H9 (cell line): ENCODE data around the gene PCMT1. TPM values are rescaled to one million over a fixed set of nuclear protein-coding genes. Genes with fewer than 3 reads are reported as not detected.

Experiments
- DNase-seq: peaks from one replicate; pipeline ENCODE4 v3.0.0-alpha.2; 2017
- H2AFZ ChIP-seq: one replicate; pipeline ENCODE4 v1.6.1; 2013; ENCODE audit warnings: mild to moderate bottlenecking, low read length, control low read depth, moderate library complexity
- H2AK5ac ChIP-seq: 2 replicates; pipeline ENCODE4 v1.6.1; 2013; ENCODE audit warnings: low read length, control low read depth, mixed read lengths; ENCODE audit not compliant: insufficient read length
- H2BK120ac ChIP-seq: one replicate; pipeline ENCODE4 v1.6.1; 2013; ENCODE audit warnings: low read depth, mild to moderate bottlenecking, low read length, control low read depth, inconsistent platforms; ENCODE audit not compliant: poor library complexity, severe bottlenecking
- H2BK12ac ChIP-seq: 2 replicates; pipeline ENCODE4 v1.6.1; 2013; ENCODE audit warnings: low read length, control low read depth, mixed read lengths, low read depth; ENCODE audit not compliant: insufficient read length
- H2BK15ac ChIP-seq: 2 replicates; pipeline ENCODE4 v1.6.1; 2013; ENCODE audit warnings: low read depth, low read length, control low read depth
- H2BK20ac ChIP-seq: one replicate; pipeline ENCODE4 v1.6.1; 2013; ENCODE audit warnings: low read depth, mild to moderate bottlenecking, low read length, control low read depth, inconsistent platforms; ENCODE audit not compliant: poor library complexity, severe bottlenecking
- H2BK5ac ChIP-seq: 2 replicates; pipeline ENCODE4 v1.6.1; 2013; ENCODE audit warnings: low read length, control low read depth, mixed read lengths; ENCODE audit not compliant: insufficient read length
- H3K14ac ChIP-seq: 2 replicates; pipeline ENCODE4 v1.6.1; 2013; ENCODE audit warnings: low read length, control low read depth; ENCODE audit not compliant: insufficient read depth
- H3K18ac ChIP-seq: 2 replicates; pipeline ENCODE4 v1.6.1; 2013; ENCODE audit warnings: low read depth, mild to moderate bottlenecking, mixed read lengths, low read length, control low read depth; ENCODE audit not compliant: insufficient read length
- H3K23ac ChIP-seq: 2 replicates; pipeline ENCODE4 v1.6.1; 2013; ENCODE audit warnings: low read length, control low read depth, mixed read lengths, low read depth; ENCODE audit not compliant: insufficient read length
- H3K23me2 ChIP-seq: 2 replicates; pipeline ENCODE4 v1.6.1; 2013; ENCODE audit warnings: low read depth, mild to moderate bottlenecking, mixed read lengths, low read length, control low read depth; ENCODE audit not compliant: insufficient read length, poor library complexity, severe bottlenecking
- H3K27ac ChIP-seq: 2 replicates; pipeline ENCODE4 v1.5.1; 2013; ENCODE audit warnings: low read length, control low read depth, mixed read lengths, low read depth; ENCODE audit not compliant: insufficient read length
- H3K27me3 ChIP-seq: 2 replicates; pipeline ENCODE4 v1.6.1; 2013; ENCODE audit warnings: low read length, control low read depth, inconsistent platforms; ENCODE audit not compliant: insufficient read depth
- H3K4ac ChIP-seq: 2 replicates; pipeline ENCODE4 v1.6.1; 2013; ENCODE audit warnings: low read depth, mild to moderate bottlenecking, control low read depth, inconsistent platforms, low read length, moderate library complexity
- H3K4me1 ChIP-seq: 2 replicates; pipeline ENCODE4 v1.6.1; 2013; ENCODE audit warnings: low read length, control low read depth, inconsistent platforms; ENCODE audit not compliant: insufficient read depth
- H3K4me2 ChIP-seq: 2 replicates; pipeline ENCODE4 v1.6.1; 2013; ENCODE audit warnings: low read length, control low read depth, mixed read lengths; ENCODE audit not compliant: insufficient read length, insufficient read depth
- H3K56ac ChIP-seq: 2 replicates; pipeline ENCODE4 v1.6.1; 2013; ENCODE audit warnings: low read depth, mild to moderate bottlenecking, mixed read lengths, low read length, control low read depth; ENCODE audit not compliant: insufficient read length
- H3K79me1 ChIP-seq: 2 replicates; pipeline ENCODE4 v1.6.1; 2013; ENCODE audit warnings: low read depth, mild to moderate bottlenecking, moderate library complexity, low read length, control low read depth, inconsistent platforms; ENCODE audit not compliant: insufficient read depth, poor library complexity, severe bottlenecking
- H3K79me2 ChIP-seq: 2 replicates; pipeline ENCODE4 v1.6.1; 2013; ENCODE audit warnings: low read length, control low read depth, inconsistent platforms; ENCODE audit not compliant: insufficient read depth
- H3K9ac ChIP-seq: 2 replicates; pipeline ENCODE4 v1.6.1; 2013; ENCODE audit warnings: low read length, control low read depth, mixed read lengths; ENCODE audit not compliant: insufficient read length; ENCODE audit errors: extremely low read depth
- H3K9me3 ChIP-seq: one replicate; pipeline ENCODE4 v1.6.1; 2013; ENCODE audit warnings: low read depth, low read length, inconsistent platforms; ENCODE audit not compliant: control insufficient read depth
- H3T11ph ChIP-seq: one replicate; pipeline ENCODE4 v1.6.1; 2013; ENCODE audit warnings: mild to moderate bottlenecking, low read length, control low read depth, inconsistent platforms
- H4K20me1 ChIP-seq: one replicate; pipeline ENCODE4 v1.6.1; 2013; ENCODE audit not compliant: control insufficient read depth, insufficient read length, insufficient read depth
- H4K5ac ChIP-seq: 2 replicates; pipeline ENCODE4 v1.6.1; 2013; ENCODE audit warnings: low read depth, mild to moderate bottlenecking, mixed read lengths, low read length, control low read depth; ENCODE audit not compliant: insufficient read length
- H4K8ac ChIP-seq: replicated peaks from 2 replicates; pipeline ENCODE4 v1.6.1; 2013; ENCODE audit warnings: low read length, control low read depth, mixed read lengths, low read depth; ENCODE audit not compliant: insufficient read length
- H4K91ac ChIP-seq: 2 replicates; pipeline ENCODE4 v1.6.1; 2013; ENCODE audit warnings: low read depth, mild to moderate bottlenecking, moderate library complexity, mixed read lengths, low read length, control low read depth; ENCODE audit not compliant: insufficient read length
- H3K27ac Mint-ChIP-seq, 3 experiments: 2 replicates in 2 of 3; 3 replicates in 1 of 3; pipeline ENCODE4 v1.8.0; 2020 to 2021; ENCODE audit warnings: mixed read lengths in 3 of 3, mild to moderate bottlenecking in 1 of 3, moderate library complexity in 1 of 3
- H3K27me3 Mint-ChIP-seq: 2 replicates; pipeline ENCODE4 v1.8.0; 2021; ENCODE audit warnings: low read depth, mild to moderate bottlenecking, moderate library complexity, mixed read lengths
- H3K36me3 Mint-ChIP-seq, 3 experiments: 2 replicates in 2 of 3; 3 replicates in 1 of 3; pipeline ENCODE4 v1.8.0; 2020 to 2021; ENCODE audit warnings: low read depth in 3 of 3, mixed read lengths in 3 of 3; ENCODE audit not compliant: insufficient read depth in 1 of 3
- H3K4me1 Mint-ChIP-seq, 2 experiments: 2 replicates each; pipeline ENCODE4 v1.8.0; 2020; ENCODE audit warnings: mixed read lengths in 2 of 2
- H3K4me3 Mint-ChIP-seq, 2 experiments: 2 replicates in 1 of 2; 3 replicates in 1 of 2; pipeline ENCODE4 v1.8.0; 2020 to 2021; ENCODE audit warnings: mild to moderate bottlenecking in 2 of 2, mixed read lengths in 2 of 2, moderate library complexity in 1 of 2
- H3K9me3 Mint-ChIP-seq, 2 experiments: 2 replicates in 1 of 2; 3 replicates in 1 of 2; pipeline ENCODE4 v1.8.0; 2020; ENCODE audit warnings: mild to moderate bottlenecking in 2 of 2, mixed read lengths in 2 of 2, moderate library complexity in 1 of 2
- CTCF ChIP-seq: fragments of 200-600 bp; sonication (generic); conservative IDR thresholded peaks from 3 replicates; pipeline ENCODE4 v1.8.0; 2021; ENCODE audit warnings: antibody characterized with exemption, mild to moderate bottlenecking
- WGBS: extraction: QIAGEN DNeasy Blood & Tissue Kit; methylation state at CpG from one replicate; pipeline ENCODE4 v1.1.7; 2013; ENCODE audit warnings: missing lambda C conversion rate, low lambda C conversion rate, mixed read lengths; ENCODE audit not compliant: insufficient read length; ENCODE audit errors: extremely low coverage; 5-methylcytosine and 5-hydroxymethylcytosine counted together
- total RNA-seq: library from RNA; stranded (reverse); gene quantifications from 2 replicates; pipeline ENCODE4 v1.2.1, GENCODE V29; 2021

The PCMT1 gene
- total RNA-seq, 1 experiment from 2014 or later, result 98.3 TPM

GRCh38 chr6:149825292-149825691 lies 75.8 kb downstream of the PCMT1 start:
- no peak for DNase-seq

More at GRCh38 chr6:149825292-149825691, 75.8 kb downstream of the PCMT1 start:
- no peak overlapping the region for H3K27ac ChIP-seq
- no peak overlapping the region for H4K91ac ChIP-seq
- no peak overlapping the region for H3T11ph ChIP-seq
- no peak overlapping the region for H2BK5ac ChIP-seq
- no peaks in the 10 kb centered on the region for H3K79me2 ChIP-seq
- H4K8ac ChIP-seq, result no peak overlapping the region
- H2AFZ ChIP-seq, result no peak overlapping the region
- Mint-ChIP-seq H3K4me1 (no peaks in the 10 kb centered on the region), H3K27me3 (no peaks in the 10 kb centered on the region), H3K4me3 (no peak overlapping the region), H3K27ac (no peak overlapping the region), H3K36me3 (0 out of 7 replicates have a peak, but pooled peaks cover 0 to 2% (median 0%) of the 10 kb centered on the region in 3 experiments), H3K9me3 (no peaks in the 10 kb centered on the region)
- no peak overlapping the region for H2BK12ac ChIP-seq
- no peak overlapping the region for H3K4me2 ChIP-seq
- TF ChIP-seq CTCF, result no peak
- H2BK15ac ChIP-seq, result no peak overlapping the region
- no peaks in the 10 kb centered on the region for H3K27me3 ChIP-seq
- no peaks in the 10 kb centered on the region for H4K20me1 ChIP-seq
- no peak overlapping the region for H3K14ac ChIP-seq
- H3K9me3 ChIP-seq, result no peaks in the 10 kb centered on the region
- H3K56ac ChIP-seq, result no peak overlapping the region
- no peak overlapping the region for H3K18ac ChIP-seq
- no peaks in the 10 kb centered on the region for H3K4me1 ChIP-seq
- no peak overlapping the region for H3K23ac ChIP-seq
- no peak overlapping the region for H2AK5ac ChIP-seq
- H3K4ac ChIP-seq, result no peak overlapping the region
- no peak overlapping the region for H3K9ac ChIP-seq
- no CpG with 5 or more reads among the region's 4 CpGs for WGBS
- H2BK120ac ChIP-seq, result no peak overlapping the region
- no peaks in the 10 kb centered on the region for H3K23me2 ChIP-seq
- H3K79me1 ChIP-seq, result no peaks in the 10 kb centered on the region
- no peak overlapping the region for H2BK20ac ChIP-seq
- no peak overlapping the region for H4K5ac ChIP-seq
